MM.1S (cell line): ENCODE measurements around the gene LGI1.

Source experiments
- EZH2 ChIP-seq: fragments of 300-600 bp; sonication (generic); optimal IDR thresholded peaks from 2 replicates; pipeline ENCODE3; 2017; ENCODE audit warnings: low read depth, mild to moderate bottlenecking, antibody characterized with exemption, low read length, mixed read lengths
- EZH2phosphoT487 ChIP-seq: fragments of 300-600 bp; sonication (generic); IDR thresholded peaks from 2 replicates; pipeline ENCODE4 v1.6.1; 2018; ENCODE audit warnings: antibody characterized with exemption, low read length
- TF ChIP-seq, protein P1 (sequence below): fragments of 300-600 bp; sonication (generic); IDR thresholded peaks from 2 replicates; pipeline ENCODE4 v1.5.1; 2016; ENCODE audit warnings: antibody characterized with exemption, low read length, mixed read lengths

GRCh38 chr10:93775356-93775755, 17.6 kb downstream of the LGI1 start:
- TF ChIP-seq, protein P1, sequence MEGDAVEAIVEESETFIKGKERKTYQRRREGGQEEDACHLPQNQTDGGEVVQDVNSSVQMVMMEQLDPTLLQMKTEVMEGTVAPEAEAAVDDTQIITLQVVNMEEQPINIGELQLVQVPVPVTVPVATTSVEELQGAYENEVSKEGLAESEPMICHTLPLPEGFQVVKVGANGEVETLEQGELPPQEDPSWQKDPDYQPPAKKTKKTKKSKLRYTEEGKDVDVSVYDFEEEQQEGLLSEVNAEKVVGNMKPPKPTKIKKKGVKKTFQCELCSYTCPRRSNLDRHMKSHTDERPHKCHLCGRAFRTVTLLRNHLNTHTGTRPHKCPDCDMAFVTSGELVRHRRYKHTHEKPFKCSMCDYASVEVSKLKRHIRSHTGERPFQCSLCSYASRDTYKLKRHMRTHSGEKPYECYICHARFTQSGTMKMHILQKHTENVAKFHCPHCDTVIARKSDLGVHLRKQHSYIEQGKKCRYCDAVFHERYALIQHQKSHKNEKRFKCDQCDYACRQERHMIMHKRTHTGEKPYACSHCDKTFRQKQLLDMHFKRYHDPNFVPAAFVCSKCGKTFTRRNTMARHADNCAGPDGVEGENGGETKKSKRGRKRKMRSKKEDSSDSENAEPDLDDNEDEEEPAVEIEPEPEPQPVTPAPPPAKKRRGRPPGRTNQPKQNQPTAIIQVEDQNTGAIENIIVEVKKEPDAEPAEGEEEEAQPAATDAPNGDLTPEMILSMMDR, result no peak
- TF ChIP-seq EZH2 (no peak), EZH2phosphoT487 (no peak)
